ENCODE data around the gene GDAP2.

The GDAP2 gene

DNA sequence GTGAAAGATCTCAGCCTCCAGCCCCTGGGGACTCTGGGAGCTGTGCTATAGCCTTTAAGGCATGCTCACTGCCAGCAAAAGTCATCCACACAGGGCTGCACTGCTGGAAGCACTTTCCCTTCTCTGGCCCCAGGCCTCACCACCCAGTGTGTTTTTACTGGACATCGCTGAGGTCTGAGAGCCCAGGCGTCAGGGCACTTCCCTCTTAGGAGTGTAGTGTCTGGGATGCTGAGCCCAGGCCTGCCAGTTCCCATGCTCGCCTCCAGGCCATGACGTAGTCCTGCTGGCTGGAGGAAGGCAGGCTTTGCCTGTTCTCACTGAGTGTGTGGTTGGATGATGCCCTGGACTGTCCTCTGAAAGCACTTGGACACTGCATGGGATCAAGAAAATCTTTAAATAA lies 101.2 kb downstream of the GDAP2 start:
- no peak for TF ChIP-seq CTCF (IDR thresholded peaks at IDR 0.05)
- no peak for TF ChIP-seq ZFX (IDR thresholded peaks at IDR 0.05; ENCODE audit: borderline replicate concordance)
- H3K27ac ChIP-seq: no peak overlapping the region

- TF ChIP-seq CTCF (IDR thresholded peaks at IDR 0.05) (no peak), ZFX (IDR thresholded peaks at IDR 0.05; ENCODE audit: borderline replicate concordance) (no peak)
- no peak overlapping the region for H3K27ac ChIP-seq
Observed at GRCh38 chr1:117826540-117827078, 102.8 kb downstream of the GDAP2 start.

- no peak overlapping the region for H3K27ac ChIP-seq
Observed at GRCh38 chr1:117826119-117826518, 103.3 kb downstream of the GDAP2 start.

GRCh38 chr1:117825414-117825813 lies 104.0 kb downstream of the GDAP2 start:
- H3K27ac ChIP-seq: no peak overlapping the region
- no peak for TF ChIP-seq CTCF (IDR thresholded peaks at IDR 0.05)
- TF ChIP-seq ZFX (IDR thresholded peaks at IDR 0.05; ENCODE audit: borderline replicate concordance): no peak

More at GRCh38 chr1:117826119-117826518, 103.3 kb downstream of the GDAP2 start:
- TF ChIP-seq CTCF (IDR thresholded peaks at IDR 0.05) (no peak), ZFX (IDR thresholded peaks at IDR 0.05; ENCODE audit: borderline replicate concordance) (no peak)

DNA sequence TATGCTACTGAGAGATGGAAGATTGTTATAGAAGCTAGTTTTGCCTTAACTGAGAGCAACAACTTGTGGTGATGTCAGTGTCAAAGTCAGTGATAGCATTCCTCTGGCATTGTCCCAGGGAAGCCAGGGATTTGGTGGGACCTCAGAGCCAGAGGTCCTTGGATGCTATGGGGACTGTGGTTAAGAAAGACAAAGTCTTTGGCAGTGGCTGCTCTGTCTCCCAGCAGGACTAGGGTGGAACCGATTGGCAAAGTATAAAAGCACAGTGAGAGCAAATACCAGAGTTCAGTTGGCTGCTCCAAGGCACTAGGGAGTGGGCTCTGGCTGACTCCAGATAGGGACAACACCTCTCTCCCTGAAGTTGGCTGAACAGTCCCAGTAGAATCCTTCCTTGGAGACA lies 104.8 kb downstream of the GDAP2 start:
- TF ChIP-seq ZFX (IDR thresholded peaks at IDR 0.05; ENCODE audit: borderline replicate concordance) (no peak), CTCF (IDR thresholded peaks at IDR 0.05) (no peak)
- no peak overlapping the region for H3K27ac ChIP-seq

DNA sequence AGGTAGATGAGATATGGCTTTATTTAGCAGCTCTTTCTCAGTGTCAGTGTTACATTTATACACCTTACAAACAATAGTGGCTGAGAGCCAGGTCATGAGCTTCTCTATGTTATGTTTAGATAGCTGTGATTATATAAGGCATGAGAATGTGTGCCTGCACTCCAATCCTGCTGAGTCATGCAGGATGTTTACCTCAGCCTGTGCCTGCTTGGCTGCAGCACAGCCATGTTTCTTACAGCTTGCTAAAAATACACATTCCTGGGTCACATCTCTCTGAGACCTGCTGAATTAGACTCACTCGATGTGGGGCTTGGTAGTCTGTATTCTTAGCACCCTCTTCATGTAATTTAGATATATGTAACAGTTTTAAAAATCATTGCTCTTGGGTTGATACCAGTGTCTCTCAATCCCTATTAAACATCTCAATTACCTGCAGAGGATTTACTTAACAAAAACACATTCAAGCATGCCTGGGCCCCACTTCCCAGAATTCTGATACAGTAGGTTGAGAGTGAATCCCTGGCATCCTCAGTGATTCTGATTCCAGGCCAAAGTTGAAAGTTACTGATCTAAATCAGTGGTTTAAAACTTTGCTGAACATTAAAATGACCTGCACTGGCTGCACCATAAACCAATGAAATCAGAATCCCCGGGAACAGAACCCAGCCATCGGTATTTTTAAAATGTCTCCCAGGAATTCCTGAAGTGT lies 107.5 kb downstream of the GDAP2 start:
- no peak overlapping the region for H3K27ac ChIP-seq
- TF ChIP-seq CTCF (IDR thresholded peaks at IDR 0.05): no peak
- no peak for TF ChIP-seq ZFX (IDR thresholded peaks at IDR 0.05; ENCODE audit: borderline replicate concordance)

GRCh38 chr1:117821382-117821755 lies 108.1 kb downstream of the GDAP2 start:
- TF ChIP-seq ZFX (IDR thresholded peaks at IDR 0.05; ENCODE audit: borderline replicate concordance) (no peak), CTCF (IDR thresholded peaks at IDR 0.05) (no peak)
- no peak overlapping the region for H3K27ac ChIP-seq
